Measurements from ENCODE around the gene LIN37.

Gene LIN37

DNA sequence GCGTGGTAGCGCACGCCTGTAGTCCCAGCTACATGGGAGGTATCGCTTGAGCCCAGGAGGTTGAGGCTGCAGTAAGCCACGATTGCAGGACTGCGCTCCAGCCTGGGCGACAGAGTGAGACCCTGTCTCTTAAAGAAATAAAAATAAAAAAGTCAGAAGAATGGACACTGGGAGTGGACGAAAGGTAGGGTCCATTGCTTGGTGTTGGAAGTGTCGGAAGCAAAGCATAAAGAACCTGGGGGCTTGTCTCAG lies 26.6 kb downstream of the LIN37 start:
- TF ChIP-seq, protein P1, sequence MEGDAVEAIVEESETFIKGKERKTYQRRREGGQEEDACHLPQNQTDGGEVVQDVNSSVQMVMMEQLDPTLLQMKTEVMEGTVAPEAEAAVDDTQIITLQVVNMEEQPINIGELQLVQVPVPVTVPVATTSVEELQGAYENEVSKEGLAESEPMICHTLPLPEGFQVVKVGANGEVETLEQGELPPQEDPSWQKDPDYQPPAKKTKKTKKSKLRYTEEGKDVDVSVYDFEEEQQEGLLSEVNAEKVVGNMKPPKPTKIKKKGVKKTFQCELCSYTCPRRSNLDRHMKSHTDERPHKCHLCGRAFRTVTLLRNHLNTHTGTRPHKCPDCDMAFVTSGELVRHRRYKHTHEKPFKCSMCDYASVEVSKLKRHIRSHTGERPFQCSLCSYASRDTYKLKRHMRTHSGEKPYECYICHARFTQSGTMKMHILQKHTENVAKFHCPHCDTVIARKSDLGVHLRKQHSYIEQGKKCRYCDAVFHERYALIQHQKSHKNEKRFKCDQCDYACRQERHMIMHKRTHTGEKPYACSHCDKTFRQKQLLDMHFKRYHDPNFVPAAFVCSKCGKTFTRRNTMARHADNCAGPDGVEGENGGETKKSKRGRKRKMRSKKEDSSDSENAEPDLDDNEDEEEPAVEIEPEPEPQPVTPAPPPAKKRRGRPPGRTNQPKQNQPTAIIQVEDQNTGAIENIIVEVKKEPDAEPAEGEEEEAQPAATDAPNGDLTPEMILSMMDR (conservative IDR thresholded peaks at IDR 0.05) = no peak
- no peak for TF ChIP-seq ZFX (IDR thresholded peaks at IDR 0.05)
- H3K27ac ChIP-seq = peak overlapping the region; percentile 84; the same call in 1 of the 2 replicates

DNA sequence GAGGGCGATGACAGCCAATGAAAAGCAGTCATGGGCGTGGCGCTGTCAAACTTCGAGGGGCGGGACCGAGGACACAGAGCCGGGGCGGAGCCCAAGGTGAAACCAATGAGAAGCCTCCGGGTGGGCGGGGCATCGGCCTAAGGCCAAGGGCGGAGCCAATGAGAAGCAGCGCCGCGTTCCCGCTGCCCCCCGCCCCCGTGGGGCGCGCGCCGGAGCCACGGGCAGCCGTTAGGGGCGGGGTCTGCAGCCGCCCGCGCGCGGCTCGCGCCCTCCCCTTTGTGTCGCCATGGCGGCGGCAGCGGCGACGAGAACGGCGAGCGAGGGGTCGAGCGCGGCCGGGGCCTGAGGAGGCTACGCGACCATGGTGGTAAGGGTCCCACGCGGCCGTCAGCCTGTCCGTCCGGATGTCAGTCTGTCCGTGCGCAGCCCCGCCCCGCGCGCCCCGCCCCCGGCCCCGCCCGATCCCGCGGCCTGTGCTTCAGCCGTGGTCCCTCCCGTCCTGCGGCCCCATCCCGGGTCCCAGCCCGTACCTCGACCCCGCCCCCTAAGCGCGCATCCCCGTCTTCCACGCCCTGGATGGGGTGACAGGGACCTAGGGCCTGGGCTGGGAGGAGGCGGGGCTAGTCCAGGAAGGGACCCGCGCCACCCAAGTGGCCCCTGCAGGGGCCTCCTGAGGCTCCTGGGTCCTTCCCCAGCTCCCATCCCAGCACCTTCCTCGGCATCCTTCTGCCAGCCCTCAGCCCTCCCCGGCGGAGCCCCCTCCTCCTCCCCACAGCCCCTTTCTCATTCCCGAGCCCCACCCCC lies 27.1 kb downstream of the LIN37 start, which contains the start of gene ARHGAP33:
TSS of gene ARHGAP33 (plus strand) at position 267 of the 804 bp plus-strand sequence. CDS start at position 362, 95 bp downstream.
- H3K27ac ChIP-seq = peak within 1 kb of the TSS; percentile 84

DNA sequence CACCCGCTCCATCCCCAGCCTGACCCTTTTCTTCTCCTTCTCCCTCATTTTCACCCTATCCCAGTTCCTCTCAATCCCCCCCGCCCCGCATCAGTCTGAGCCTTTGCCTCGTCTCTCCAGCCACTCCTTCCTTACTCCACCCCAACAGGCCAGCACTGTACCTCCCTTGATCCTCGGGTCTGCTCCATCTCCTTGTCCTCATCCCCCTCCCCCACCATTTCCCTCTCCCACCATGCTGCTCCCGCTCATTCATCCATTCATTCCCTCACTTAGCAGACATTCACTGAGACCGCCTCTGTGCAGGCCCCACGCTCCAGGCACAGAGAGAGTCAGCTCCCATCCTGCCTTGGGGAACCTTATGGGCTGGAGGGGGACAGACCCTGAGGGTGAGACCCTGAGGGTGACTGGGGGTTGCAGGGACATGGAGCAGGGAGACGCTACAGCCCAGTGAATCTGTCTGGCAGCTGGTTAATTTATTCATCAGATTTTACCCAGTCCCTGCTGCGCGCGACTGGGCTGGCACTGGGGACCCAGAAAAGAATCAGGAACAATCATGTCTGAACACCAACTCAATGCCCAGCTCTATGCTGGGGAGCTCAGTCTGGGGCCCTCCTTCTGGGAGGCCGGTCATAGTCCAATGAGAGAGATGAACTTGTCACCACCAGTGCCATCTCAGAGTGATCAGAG lies 27.9 kb downstream of the LIN37 start:
- H3K27ac ChIP-seq = peak overlapping the region; percentile 84
- TF ChIP-seq ZFX (IDR thresholded peaks at IDR 0.05) = no peak
- TF ChIP-seq, protein P1 (conservative IDR thresholded peaks at IDR 0.05) = no peak

More for the DNA sequence above, 27.1 kb downstream of the LIN37 start, which contains the start of gene ARHGAP33:
- TF ChIP-seq ZFX (IDR thresholded peaks at IDR 0.05) = peak; percentile 51; the same call in 1 of the 2 replicates
- TF ChIP-seq, protein P1 (conservative IDR thresholded peaks at IDR 0.05) = no peak

DNA sequence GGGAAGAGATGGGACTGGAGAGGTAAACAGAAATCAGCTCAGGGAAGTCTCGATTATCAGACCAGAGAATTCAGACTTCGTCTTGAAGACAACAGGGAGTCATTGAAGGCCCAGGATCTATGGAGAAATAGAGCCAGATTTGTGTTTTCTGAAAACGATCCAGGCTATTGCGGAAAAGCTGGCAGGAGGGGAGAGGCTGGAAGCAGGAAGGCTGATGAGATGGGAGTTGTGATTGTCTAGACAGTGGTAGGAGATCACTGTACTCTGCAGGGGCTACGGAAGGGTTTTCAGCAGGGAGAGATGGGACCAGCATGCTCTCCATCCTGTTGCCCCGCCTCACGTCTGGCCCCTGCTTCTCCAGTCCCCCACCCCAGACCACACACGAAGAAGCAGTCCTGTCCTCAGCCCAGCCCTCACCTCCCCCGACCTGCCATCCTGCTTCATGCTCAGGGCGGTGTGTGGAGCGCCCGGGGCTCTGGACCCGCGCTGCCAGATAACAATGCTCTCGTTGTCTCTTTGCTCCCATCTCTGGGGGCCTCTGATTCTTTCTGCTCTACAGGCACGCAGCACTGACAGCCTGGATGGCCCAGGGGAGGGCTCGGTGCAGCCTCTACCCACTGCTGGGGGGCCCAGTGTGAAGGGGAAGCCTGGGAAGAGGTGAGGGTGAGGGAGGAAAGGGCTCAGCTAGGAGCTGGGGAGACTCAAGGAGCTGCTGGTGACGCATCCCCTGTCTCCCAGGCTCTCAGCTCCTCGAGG lies 28.9 kb downstream of the LIN37 start:
- H3K27ac ChIP-seq = no peak overlapping the region
- TF ChIP-seq, protein P1 (conservative IDR thresholded peaks at IDR 0.05) = no peak
- TF ChIP-seq ZFX (IDR thresholded peaks at IDR 0.05) = no peak

DNA sequence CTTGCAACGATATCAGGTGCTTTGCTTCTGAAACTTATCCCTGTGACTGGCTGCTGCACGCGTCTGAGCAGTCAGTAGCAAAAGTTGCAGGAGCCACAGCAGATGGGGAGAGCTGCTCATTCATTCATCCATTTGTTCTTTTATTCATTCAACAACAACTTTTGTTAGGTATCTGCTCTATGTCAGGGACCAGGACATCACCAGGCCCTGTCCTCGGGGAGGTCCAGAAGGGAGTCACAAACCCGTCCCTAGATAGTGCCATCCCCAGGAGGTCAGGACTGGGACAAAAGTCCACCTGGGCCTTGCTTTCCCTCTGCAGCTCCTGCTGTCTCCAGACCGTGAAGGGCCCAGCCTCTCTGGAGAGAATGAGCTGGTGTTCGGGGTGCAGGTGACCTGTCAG lies 29.6 kb downstream of the LIN37 start:
- no peak for TF ChIP-seq ZFX (IDR thresholded peaks at IDR 0.05)
- TF ChIP-seq, protein P1 (conservative IDR thresholded peaks at IDR 0.05) = no peak
- no peak overlapping the region for H3K27ac ChIP-seq

DNA sequence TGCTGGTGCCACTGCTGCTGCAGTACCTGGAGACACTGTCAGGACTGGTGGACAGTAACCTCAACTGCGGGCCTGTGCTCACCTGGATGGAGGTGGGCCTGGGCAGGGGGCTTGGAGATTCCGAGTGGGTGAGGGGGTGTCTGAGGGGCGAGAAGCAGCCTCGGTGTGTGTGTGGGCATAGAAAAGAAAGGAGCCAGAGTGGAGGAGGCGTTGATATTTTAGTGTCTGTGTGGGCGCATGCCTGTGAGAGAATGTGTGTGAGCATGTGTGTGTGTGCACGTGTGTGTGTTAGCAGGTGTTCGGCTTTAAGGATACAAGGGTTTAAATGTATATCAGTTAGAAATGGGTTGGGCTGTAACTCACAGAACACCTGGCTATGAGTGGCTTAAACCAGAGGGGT lies 30.7 kb downstream of the LIN37 start:
- H3K27ac ChIP-seq = no peak overlapping the region
- TF ChIP-seq, protein P1 (conservative IDR thresholded peaks at IDR 0.05) = no peak
- TF ChIP-seq ZFX (IDR thresholded peaks at IDR 0.05) = no peak
